IPS-18c (cell line): ENCODE results near the gene LMAN1L.
A peak's percentile ranks its signal among the peaks of the same experiment; 100 is the strongest.

ENCODE experiments used
- H3K4me3 ChIP-seq: 2 replicates; pipeline ENCODE4 v1.7.0; 2013; ENCODE audit warnings: low read depth, mild to moderate bottlenecking, low read length, moderate library complexity; ENCODE audit not compliant: insufficient read depth
- H3K9me3 ChIP-seq: one replicate; pipeline ENCODE4 v1.6.1; 2013; ENCODE audit warnings: mild to moderate bottlenecking, low read length, moderate library complexity; ENCODE audit not compliant: control insufficient read depth, insufficient read depth

The LMAN1L gene

DNA sequence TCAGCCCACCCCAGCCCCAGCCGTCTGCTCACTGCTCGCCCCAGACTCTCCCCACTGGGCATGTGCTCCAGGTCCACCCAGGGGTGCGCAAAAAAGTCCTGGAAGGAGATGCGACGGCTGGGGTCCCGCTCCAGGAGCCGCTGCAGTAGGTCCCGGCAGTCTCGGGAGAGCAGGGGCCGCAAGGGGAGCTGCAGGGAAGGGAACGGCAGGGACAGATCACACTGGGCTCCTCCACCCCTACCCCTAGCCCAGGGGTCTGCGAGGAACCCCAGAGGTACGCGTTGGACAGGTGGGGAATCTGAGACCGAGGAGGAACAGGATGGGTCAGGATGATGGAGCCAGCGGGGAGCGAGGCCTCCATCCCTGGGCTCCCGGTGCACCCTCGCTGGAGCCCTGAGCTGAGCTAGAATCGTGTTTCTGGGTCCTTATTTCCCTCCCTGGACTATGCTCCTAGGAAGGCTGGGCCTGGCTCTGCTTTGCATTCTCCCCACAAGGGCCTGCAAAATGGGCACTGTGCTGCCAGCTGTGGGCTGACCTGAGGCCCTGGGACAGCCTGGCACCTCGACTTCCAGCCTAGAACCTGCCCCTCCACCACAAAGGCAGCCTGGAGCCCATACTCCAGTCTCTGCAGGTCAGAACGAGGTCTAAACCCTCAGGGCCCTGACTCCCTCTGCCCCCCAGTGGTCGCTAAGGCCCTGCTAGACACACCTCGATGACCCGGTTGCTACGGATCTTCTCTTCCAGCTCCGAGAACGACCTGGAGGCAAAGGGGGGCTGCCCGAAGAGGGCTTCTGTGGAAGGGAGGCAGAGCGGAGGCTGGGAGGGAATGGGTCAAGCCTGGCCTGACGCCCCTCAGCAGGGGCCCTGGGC, 27.1 kb downstream of the LMAN1L start:
- no peaks in the 10 kb centered on the region for H3K9me3 ChIP-seq
- H3K4me3 ChIP-seq: no peak overlapping the region

DNA sequence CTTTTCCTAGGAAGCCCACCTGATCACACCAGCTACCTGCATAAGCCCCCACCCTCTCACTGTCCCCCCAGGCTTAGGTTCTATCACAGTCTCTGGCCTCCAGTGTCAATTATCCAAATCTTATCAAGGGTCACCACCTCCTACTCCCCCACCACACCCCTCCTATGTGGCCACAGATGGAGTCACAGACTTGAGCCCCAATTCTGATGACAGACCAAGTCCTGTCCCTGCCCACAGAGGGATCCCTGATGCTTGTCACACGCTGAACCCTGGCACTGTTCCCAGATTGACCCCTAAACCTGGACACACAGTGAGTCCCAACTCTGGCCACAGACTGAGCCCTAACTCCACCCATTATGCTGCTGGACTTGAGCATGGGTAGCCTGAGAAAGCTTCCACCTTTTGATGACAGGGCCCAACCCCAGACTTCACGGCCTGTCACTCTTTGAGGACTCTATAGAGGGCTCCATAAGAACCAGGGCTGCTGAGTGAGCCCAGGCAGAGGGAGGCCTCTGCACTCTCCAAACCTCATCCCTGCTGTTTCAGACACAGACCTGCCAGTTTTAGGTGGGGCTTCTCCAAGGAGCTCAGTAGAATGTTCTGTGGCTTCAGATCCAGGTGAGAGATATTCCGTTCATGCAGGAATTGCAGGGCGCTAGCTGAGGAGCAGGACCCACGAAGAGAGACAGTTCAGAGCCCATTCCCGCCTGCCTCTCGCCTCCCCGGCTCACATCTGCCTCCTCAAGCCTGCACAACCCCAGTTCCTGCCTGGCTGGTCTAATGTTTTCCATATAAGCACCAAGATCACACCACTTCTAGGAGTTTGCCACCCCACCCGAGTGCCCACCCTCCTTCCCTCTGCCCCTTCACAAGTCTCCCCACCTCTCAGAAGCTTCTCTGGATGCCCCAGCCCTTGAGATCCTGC, 28.5 kb downstream of the LMAN1L start:
- no peaks in the 10 kb centered on the region for H3K9me3 ChIP-seq
- H3K4me3 ChIP-seq: no peak overlapping the region

DNA sequence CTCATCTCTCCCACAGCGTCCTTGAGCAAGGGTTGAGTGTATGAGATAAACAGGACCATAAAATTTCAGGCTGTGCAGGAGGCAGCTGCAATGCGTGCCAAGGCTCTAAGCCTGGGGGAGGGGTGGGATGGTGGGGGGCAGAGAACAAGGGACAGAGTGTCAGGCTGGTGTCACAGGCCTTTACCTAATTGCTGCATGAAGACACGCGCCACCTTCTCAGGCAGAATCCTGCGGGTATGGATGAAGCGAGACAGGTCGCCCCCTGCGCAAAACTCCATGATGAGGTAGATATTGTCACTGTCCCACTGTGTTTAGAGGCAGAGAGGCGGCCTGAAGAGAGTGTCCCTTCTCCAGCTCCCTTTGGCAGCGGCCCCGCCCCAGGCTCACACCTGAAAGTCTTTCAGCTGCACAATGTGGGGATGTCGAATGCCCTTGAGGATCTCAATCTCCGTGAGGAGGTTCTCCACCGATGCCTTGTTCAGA, 29.3 kb downstream of the LMAN1L start:
- no peaks in the 10 kb centered on the region for H3K9me3 ChIP-seq
- H3K4me3 ChIP-seq: peak overlapping the region; percentile 86; the same call in 1 of the 2 replicates

DNA sequence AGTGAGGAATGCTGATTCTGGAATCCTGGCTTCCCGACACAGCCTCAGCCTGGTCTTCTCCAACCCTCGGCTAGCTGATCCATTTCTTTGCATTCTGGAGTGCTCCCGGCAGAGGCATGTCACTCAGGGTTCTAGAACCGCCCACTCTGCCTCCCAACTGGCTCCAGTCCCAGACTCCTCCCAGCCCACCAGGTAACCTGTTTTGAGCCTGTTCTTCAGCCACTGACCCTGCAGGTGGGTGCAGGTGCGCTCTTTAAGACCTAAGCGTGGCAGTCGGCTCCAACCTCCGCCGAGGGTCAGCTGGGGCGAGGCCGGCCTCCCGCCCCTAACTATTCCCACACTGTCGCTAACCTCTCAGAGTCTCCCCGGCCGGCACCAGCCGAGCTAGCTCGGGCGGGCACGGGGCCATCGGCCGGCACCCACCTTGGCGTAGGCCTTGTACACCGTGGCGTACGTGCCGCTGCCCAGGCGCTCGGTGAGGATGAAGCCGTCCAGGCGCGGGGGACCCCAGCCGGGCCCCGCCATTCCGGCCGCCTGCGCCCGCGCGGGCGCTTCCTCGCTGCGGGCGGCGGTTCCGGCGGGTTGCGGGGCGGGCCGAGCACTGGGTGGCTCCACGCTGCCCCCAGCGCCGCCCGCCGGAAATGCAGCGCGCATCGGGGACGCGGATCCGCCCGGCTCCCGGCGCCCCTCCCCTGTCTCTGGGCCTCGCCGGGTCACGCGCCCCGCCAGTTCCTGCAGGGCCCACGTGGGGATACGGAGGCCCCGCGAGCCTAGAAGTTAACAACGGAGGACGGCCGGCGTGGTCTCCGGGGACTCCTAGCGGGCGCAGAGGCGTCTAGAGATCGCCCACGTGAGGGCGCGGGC, 30.2 kb downstream of the LMAN1L start, which contains the start of gene ULK3:
Gene ULK3 (minus strand): TSS at position 576 of the 864 bp plus-strand sequence. CDS start 51 bp downstream, at position 525.
- Histone ChIP-seq H3K4me3 (peak within 1 kb of the TSS; percentile 86), H3K9me3 (no peaks in the 10 kb centered on the region)

DNA sequence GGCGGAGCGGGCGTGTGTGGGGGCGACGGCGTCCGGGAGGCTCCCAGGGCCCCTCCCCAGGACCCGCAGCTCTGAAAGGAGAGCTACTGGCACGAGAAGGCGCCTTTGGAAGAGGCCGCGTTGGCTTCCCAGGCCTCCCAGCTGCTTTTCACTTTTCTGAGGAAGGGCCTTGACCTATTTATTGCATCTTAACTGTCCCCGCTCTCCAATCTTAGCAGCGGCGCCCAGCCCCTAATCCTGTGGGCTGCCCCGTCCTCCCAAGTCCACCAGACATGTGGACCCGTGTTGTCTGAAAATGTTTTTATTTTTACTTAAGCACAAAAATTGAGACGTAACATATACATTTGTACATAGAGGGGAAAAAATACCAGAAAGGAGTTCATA, 30.8 kb downstream of the LMAN1L start:
- H3K9me3 ChIP-seq: no peaks in the 10 kb centered on the region
- peak overlapping the region; percentile 86 for H3K4me3 ChIP-seq

DNA sequence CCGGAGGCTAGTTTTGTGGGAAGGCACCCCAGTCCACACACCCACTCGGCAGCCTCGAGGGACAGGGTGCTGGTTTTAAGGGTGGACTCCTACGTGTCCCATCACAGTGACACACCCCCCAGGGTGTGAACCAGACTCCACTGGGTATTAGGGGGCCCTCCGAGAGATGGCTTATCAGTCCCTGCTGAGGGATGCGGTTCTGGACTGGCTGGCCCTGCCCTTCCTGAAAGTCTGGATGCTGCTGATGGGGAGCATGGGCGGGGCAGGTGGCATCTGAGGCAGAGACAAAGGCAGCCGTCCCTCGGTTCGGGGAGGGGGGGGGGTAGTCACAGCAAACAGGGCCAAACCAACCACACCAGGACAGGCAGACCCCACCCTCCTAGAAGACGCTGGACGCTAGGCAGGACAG, 31.3 kb downstream of the LMAN1L start:
- no peak overlapping the region; the same call in 1 of the 2 replicates for H3K4me3 ChIP-seq

DNA sequence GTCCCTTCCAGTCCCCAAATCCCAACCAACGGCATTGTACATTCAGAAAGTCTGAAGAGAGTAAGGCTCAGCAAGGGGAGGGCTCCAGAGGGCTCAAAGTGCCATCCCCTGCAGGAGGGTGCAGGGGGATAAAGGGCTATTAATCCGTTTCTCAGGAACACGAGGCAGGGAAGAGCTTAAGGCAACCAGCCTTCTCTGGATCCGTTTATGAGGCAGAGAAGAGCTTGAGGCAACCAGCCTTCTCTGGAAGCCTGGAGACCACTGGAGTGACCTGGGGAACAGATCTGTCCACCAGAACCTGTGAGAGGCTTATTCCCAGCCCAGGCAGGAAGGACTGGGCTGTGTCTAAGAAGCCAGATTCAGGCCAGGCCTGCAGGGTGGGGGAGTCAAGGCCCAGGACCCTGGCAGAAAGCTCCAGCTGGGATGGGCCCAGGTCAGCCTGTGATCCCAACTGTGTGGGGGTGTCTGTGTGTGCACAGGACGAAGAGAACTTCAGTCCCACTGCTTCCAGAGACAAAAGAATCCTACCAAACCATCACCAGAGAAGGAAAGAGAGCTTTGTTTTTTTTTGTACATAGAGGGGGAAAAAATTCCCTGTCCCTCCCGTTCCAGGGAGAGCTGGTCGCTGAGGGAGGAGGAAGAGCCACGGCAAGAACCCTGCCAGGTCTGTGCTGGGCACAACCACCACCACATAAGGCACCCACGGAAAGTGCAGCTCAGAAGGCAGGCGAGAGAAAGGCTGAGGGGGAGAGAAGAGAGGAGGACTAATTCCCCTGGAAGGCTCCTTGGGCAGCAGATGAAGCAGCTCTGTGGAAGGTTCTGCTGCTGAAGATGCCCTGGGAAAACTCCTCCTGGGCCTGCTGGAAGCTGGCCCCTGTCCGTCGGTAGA, 31.9 kb downstream of the LMAN1L start:
- H3K9me3 ChIP-seq: no peaks in the 10 kb centered on the region
- H3K4me3 ChIP-seq: no peak overlapping the region

More for the DNA sequence above, 31.3 kb downstream of the LMAN1L start:
- H3K9me3 ChIP-seq: no peaks in the 10 kb centered on the region

DNA sequence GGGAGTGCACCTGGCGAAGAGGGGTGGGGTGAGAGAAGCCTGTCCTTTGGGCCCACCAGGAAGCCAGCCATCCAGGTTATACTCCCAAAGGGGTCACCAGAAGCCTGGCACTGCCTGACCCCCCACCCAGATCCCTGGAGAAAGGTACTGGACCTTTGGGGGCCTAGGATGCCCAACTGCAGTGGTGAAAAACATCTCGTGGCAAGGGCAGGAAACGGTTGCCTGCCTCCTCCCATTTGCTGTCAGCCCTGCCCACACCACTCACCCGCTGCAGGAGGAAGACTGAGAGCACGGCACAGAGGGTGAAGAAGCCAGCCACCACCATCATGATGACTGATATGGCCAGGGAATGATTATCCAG, 32.6 kb downstream of the LMAN1L start:
- Histone ChIP-seq H3K9me3 (no peaks in the 10 kb centered on the region), H3K4me3 (no peak overlapping the region)

DNA sequence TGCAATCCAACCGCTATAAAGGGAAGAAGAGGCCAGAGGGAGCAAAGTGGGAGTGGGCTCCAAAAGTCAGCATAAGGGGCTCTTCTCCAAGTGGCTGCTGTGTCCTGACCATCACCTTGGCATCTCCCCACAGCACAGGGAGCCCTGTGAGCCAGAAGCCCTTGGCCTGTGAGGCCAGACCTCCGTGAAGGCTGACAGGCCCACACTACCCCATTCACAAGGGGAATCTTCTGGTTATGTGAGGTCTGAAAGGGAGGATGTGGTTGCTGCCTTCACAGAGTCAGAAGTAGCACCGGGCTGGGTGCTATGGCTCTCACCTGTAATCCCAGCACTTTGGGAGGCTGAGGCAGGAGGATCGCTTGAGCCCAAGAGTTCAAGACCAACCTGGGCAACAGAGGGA, 32.9 kb downstream of the LMAN1L start:
- H3K9me3 ChIP-seq: no peaks in the 10 kb centered on the region
- no peak overlapping the region for H3K4me3 ChIP-seq

DNA sequence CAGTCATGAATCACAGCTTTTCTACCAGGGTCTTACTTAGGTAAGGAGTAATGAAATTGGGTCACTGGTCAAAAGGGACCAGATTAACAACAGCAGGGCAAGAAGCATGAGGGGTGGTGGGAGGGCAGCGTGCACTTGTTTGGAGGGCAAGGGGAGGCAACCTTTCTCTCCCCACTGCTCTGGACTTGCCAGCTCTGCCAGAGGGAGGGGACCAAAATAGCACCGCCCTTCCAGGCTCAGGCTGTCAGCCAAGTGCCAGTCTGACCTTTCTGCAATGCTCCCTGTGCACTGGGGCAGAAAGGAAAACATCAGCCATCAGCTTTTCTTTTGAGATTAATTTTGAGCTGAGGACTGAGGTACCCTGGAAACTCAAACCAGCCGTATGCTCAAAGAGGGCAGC, 34.8 kb downstream of the LMAN1L start:
- no peaks in the 10 kb centered on the region for H3K9me3 ChIP-seq
- no peak overlapping the region for H3K4me3 ChIP-seq

DNA sequence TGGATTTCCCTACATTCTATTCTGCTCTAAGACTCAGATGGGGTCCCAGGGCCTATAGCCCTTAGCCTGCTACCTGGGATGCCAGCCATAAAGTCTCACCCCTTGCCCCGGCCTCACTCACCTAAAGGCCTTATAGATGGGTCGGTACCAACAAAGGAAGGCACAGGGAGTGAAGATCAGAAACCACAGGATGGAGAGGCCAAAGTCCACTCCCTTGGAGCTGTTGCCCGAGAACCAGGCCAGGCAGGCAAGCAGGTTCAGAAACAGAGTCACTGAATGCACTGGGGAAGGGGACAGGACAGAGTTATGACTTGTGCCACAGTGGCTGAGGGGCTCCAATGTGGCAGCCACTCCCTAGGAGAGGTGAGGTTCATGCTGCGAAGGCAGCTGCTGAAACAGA, 37.8 kb downstream of the LMAN1L start:
- no peaks in the 10 kb centered on the region for H3K9me3 ChIP-seq
- no peak overlapping the region for H3K4me3 ChIP-seq

DNA sequence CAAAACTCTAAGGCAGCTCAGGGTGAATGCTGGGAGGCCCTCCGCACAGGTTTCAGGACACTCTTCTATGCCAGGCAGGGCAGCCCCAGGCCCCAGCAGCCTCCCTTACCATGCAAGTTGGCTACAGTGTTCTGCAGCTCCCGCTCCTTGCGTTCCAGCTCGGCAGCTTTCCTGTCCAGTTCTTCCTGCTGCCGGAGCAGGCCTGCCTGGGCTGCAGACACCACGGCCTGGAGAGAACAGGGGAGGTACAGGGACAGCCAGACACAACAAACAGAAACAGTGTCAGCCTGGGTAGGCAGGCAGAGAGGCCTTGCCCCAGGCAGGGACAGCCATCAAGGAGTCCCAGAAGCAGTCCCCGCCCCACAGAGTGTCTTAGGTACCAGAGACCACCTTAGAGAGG, 39.3 kb downstream of the LMAN1L start:
- Histone ChIP-seq H3K9me3 (no peaks in the 10 kb centered on the region), H3K4me3 (no peak overlapping the region)

DNA sequence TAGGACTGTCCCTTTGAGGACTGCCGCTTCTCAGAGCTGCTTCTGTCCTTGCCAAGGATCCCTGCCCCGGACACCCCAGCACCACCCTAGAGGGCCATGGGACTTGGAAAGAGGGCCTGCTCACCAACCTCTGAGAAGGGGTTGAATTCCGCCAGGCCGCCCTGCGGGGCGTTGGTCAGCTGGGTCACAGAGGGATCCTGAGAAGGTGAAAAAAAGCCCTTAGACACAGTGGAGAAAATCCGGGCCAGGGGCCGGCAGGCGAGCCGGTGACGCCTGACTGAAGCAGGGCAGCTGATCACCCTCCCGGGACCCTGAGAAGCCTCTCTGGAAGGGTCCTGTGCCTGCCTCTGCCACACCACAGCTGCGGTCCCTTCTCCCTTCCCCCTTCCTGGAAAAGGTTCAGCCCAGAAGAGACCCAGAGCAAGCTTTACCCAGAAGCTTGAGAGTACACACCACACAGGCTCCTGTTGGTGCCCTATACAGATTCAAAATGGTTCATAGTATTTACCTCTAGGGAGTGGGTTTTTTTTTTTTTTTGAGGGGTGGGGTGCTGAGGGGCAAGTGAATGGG, 41.9 kb downstream of the LMAN1L start:
- Histone ChIP-seq H3K4me3 (no peak overlapping the region), H3K9me3 (no peaks in the 10 kb centered on the region)

DNA sequence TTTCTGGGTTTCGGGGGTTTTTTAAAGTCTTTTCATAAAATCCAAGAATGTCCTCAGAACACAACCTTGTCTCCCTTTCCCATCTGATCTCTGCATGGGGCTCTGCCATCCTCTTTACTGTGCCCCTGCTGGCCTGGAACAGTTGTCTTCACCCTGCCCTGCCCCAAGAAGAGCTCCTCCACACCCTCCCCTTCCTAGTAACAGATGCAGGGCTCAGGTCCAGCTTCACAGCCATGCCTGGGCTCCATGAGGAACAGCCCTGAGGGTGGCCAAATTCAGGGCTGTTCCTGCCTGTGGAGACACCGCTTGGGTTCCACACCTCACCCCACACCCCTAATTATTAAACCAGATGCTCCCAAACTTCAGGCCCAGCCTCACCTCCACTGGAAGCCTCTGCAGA, 43.2 kb downstream of the LMAN1L start:
- Histone ChIP-seq H3K4me3 (no peak overlapping the region), H3K9me3 (no peaks in the 10 kb centered on the region)

DNA sequence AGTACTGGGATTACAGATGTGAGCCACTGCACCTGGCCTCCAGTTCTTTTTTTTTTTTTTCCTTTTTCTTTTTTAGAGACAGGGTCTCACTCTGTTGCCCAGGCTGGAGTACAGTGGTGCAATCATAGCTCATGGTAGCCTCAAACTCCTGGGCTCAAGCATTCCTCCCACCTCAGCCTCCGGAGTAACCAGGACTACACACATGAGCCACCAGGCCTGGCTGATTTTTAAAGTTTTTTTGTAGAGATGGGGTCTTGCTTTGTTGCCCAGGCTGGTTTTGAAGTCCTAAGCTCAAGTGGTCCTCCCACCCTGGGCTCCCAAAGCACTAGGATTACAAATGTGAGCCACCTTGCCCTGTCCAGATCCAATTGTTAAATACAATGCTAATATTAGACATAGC, 43.9 kb downstream of the LMAN1L start:
- Histone ChIP-seq H3K4me3 (no peak overlapping the region), H3K9me3 (no peaks in the 10 kb centered on the region)
